Neuronal stem cell (in vitro differentiated cells): ENCODE data around the gene PTPRD.
"Not testable (repeated sequence)": the region's sequence is repeated elsewhere in the genome, so short reads cannot be mapped to it uniquely, and the experiment has no call there.

Experiments
- DNase-seq: peaks from one replicate; pipeline ENCODE4 v3.0.0-alpha.2; 2013; ENCODE audit warnings: low spot score
- H2AFZ ChIP-seq: one replicate; pipeline ENCODE4 v1.6.1; 2013; ENCODE audit warnings: mild to moderate bottlenecking, low read length, inconsistent platforms
- H2AK5ac ChIP-seq: 2 replicates; pipeline ENCODE4 v1.6.1; 2013; ENCODE audit warnings: low read depth, mild to moderate bottlenecking, inconsistent platforms, low read length, moderate library complexity, mixed read lengths
- H2BK120ac ChIP-seq: 2 replicates; pipeline ENCODE4 v1.6.1; 2013; ENCODE audit warnings: low read depth, mild to moderate bottlenecking, inconsistent platforms, low read length, moderate library complexity, mixed read lengths
- H2BK12ac ChIP-seq: one replicate; pipeline ENCODE4 v1.6.1; 2013; ENCODE audit warnings: low read length, inconsistent platforms
- H2BK15ac ChIP-seq: 2 replicates; pipeline ENCODE4 v1.6.1; 2013; ENCODE audit warnings: mild to moderate bottlenecking, low read length, inconsistent platforms, mixed read lengths
- H2BK5ac ChIP-seq: one replicate; pipeline ENCODE4 v1.6.1; 2013; ENCODE audit warnings: inconsistent platforms, mild to moderate bottlenecking, low read length, moderate library complexity
- H3K14ac ChIP-seq: one replicate; pipeline ENCODE4 v1.6.1; 2013; ENCODE audit warnings: low read length, inconsistent platforms
- H3K18ac ChIP-seq: 2 replicates; pipeline ENCODE4 v1.6.1; 2013; ENCODE audit warnings: low read length, inconsistent platforms
- H3K23ac ChIP-seq: 2 replicates; pipeline ENCODE4 v1.6.1; 2013; ENCODE audit warnings: low read depth, mild to moderate bottlenecking, mixed read lengths, low read length, inconsistent platforms; ENCODE audit not compliant: poor library complexity
- H3K27ac ChIP-seq: replicated peaks from 3 replicates; pipeline ENCODE4 v1.5.1; 2013; ENCODE audit warnings: low read length, inconsistent platforms
- H3K27me3 ChIP-seq, 3 experiments: 2 replicates each; pipeline ENCODE4 v1.6.1; 2013; ENCODE audit warnings: low read length in 3 of 3, mild to moderate bottlenecking in 2 of 3, inconsistent platforms in 1 of 3, low read depth in 1 of 3, mixed read lengths in 1 of 3, moderate library complexity in 1 of 3; ENCODE audit not compliant: control insufficient read depth in 3 of 3, insufficient read depth in 3 of 3
- H3K36me3 ChIP-seq, 2 donors: replicated peaks in 1 of 2; 2 replicates each; pipeline ENCODE4 v1.6.1; 2013; ENCODE audit warnings: low read length in 2 of 2; ENCODE audit not compliant: control insufficient read depth in 2 of 2, insufficient read depth in 2 of 2
- H3K4ac ChIP-seq: 2 replicates; pipeline ENCODE4 v1.6.1; 2013; ENCODE audit warnings: inconsistent platforms, mild to moderate bottlenecking, low read length, moderate library complexity
- H3K4me1 ChIP-seq, 2 donors: 1 replicate in 1 of 2; 2 replicates in 1 of 2; pipeline ENCODE4 v1.6.1; 2013; ENCODE audit warnings: low read length in 2 of 2, low read depth in 1 of 2; ENCODE audit not compliant: control insufficient read depth in 2 of 2, insufficient read depth in 1 of 2
- H3K4me2 ChIP-seq: one replicate; pipeline ENCODE4 v1.6.1; 2013; ENCODE audit warnings: mild to moderate bottlenecking, low read length, inconsistent platforms; ENCODE audit not compliant: insufficient read depth, poor library complexity, severe bottlenecking
- H3K4me3 ChIP-seq, 2 donors: 2 replicates each; pipeline ENCODE4 v1.5.1; 2013; ENCODE audit warnings: low read length in 2 of 2, mild to moderate bottlenecking in 2 of 2, inconsistent platforms in 1 of 2, moderate library complexity in 1 of 2
- H3K79me1 ChIP-seq: one replicate; pipeline ENCODE4 v1.6.1; 2013; ENCODE audit warnings: low read depth, mild to moderate bottlenecking, inconsistent platforms, low read length, moderate library complexity
- H3K9ac ChIP-seq: one replicate; pipeline ENCODE4 v1.6.1; 2013; ENCODE audit warnings: mild to moderate bottlenecking, low read depth, low read length, inconsistent platforms; ENCODE audit not compliant: poor library complexity
- H3K9me3 ChIP-seq, 2 donors: replicated peaks in 1 of 2; 2 replicates each; pipeline versions ENCODE3 to v1.6.1; 2013; ENCODE audit warnings: low read length in 2 of 2, mild to moderate bottlenecking in 2 of 2, inconsistent platforms in 1 of 2, low read depth in 1 of 2, mixed read lengths in 1 of 2, moderate library complexity in 1 of 2; ENCODE audit not compliant: control insufficient read depth in 2 of 2, insufficient read depth in 1 of 2
- H4K8ac ChIP-seq: one replicate; pipeline ENCODE4 v1.6.1; 2013; ENCODE audit warnings: low read depth, mild to moderate bottlenecking, inconsistent platforms, low read length, moderate library complexity
- H4K91ac ChIP-seq: one replicate; pipeline ENCODE4 v1.6.1; 2013; ENCODE audit warnings: low read length, low read depth, mild to moderate bottlenecking, inconsistent platforms; ENCODE audit not compliant: poor library complexity
- WGBS, 2 donors: extraction: QIAGEN DNeasy Blood & Tissue Kit; methylation state at CpG; one replicate each; pipeline ENCODE4 v1.1.7; 2013; ENCODE audit warnings: missing lambda C conversion rate in 2 of 2, mixed read lengths in 1 of 2; ENCODE audit not compliant: insufficient read length in 2 of 2, insufficient replicate concordance in 1 of 2; ENCODE audit errors: extremely low coverage in 2 of 2; 5-methylcytosine and 5-hydroxymethylcytosine counted together

The PTPRD gene

GRCh38 chr9:9426454-9426853 is 1186.3 kb downstream of the PTPRD start:
- not testable (repeated sequence) for H2AK5ac ChIP-seq, DNase-seq

DNA sequence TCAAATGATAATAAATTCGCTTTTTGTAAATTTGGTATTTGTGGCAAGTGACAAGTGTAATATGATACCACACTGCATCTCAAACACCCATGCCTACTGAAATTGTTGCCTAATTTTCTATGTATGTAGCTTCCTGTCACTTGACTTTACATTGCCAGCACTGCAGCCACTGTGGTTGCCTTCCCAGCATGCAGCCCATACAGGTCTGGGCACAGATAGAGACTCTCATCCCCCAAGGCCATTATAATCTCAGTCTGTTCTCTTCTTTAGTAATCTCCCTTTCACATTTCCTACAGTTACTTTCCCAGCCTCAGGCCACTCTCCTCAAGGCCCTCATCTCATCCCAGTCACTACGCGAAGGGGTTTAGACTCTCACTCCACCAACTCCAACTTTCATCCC is 1200.6 kb downstream of the PTPRD start:
- Histone ChIP-seq H3K79me1 (no peaks in the 10 kb centered on the region), H2AFZ (no peak overlapping the region), H2BK120ac (no peak overlapping the region), H3K18ac (no peak overlapping the region), H3K4me2 (no peak overlapping the region), H3K4me1 (no peaks in the 10 kb centered on the region), H3K14ac (no peak overlapping the region), H3K23ac (no peak overlapping the region), H3K4me3 (no peak overlapping the region), H3K9ac (no peak overlapping the region), H2AK5ac (no peak overlapping the region), H2BK15ac (no peak overlapping the region), H3K27ac (no peak overlapping the region), H3K9me3 (no peaks in the 10 kb centered on the region), H3K36me3 (no peaks in the 10 kb centered on the region), H3K4ac (no peak overlapping the region), H3K27me3 (no peaks in the 10 kb centered on the region), H2BK5ac (no peak overlapping the region), H4K91ac (no peak overlapping the region), H2BK12ac (no peak overlapping the region), H4K8ac (no peak overlapping the region)
- no peak for DNase-seq
- WGBS, 2 donors = no CpG with 5 or more reads among the region's 3 CpGs

More at GRCh38 chr9:9426454-9426853, 1186.3 kb downstream of the PTPRD start:
- H2BK120ac ChIP-seq, H3K27ac ChIP-seq, H3K4ac ChIP-seq, H3K14ac ChIP-seq, H3K9me3 ChIP-seq, H3K79me1 ChIP-seq, H3K36me3 ChIP-seq, H2BK15ac ChIP-seq, H3K27me3 ChIP-seq, H3K4me3 ChIP-seq, H2BK12ac ChIP-seq, H3K4me2 ChIP-seq, H2BK5ac ChIP-seq, H4K91ac ChIP-seq, H3K18ac ChIP-seq, H3K4me1 ChIP-seq, H4K8ac ChIP-seq, H2AFZ ChIP-seq, H3K9ac ChIP-seq, H3K23ac ChIP-seq: not testable (repeated sequence)
- no CpG with 5 or more reads among the region's 10 CpGs for WGBS, 2 donors

- H3K18ac ChIP-seq = no peak overlapping the region
- no peak overlapping the region for H2BK12ac ChIP-seq
- no peak overlapping the region for H2AK5ac ChIP-seq
- no peaks in the 10 kb centered on the region for H3K36me3 ChIP-seq
- no peak overlapping the region for H2BK120ac ChIP-seq
- H3K4me3 ChIP-seq = no peak overlapping the region
- H2BK15ac ChIP-seq = no peak overlapping the region
- H3K23ac ChIP-seq = no peak overlapping the region
- no peak overlapping the region for H2AFZ ChIP-seq
- H3K4me2 ChIP-seq = no peak overlapping the region
- no peak overlapping the region for H3K9ac ChIP-seq
- no peaks in the 10 kb centered on the region for H3K9me3 ChIP-seq
- no peak overlapping the region for H3K4ac ChIP-seq
- H3K14ac ChIP-seq = no peak overlapping the region
- no peak overlapping the region for H4K8ac ChIP-seq
- H3K79me1 ChIP-seq = no peaks in the 10 kb centered on the region
- no peak overlapping the region for H4K91ac ChIP-seq
- H2BK5ac ChIP-seq = no peak overlapping the region
- no peaks in the 10 kb centered on the region for H3K4me1 ChIP-seq
- no CpG with 5 or more reads among the region's 4 CpGs for WGBS, 2 donors
- H3K27ac ChIP-seq = no peak overlapping the region
- DNase-seq = no peak
- no peaks in the 10 kb centered on the region for H3K27me3 ChIP-seq
Observed at GRCh38 chr9:9410736-9411135, 1202.1 kb downstream of the PTPRD start.

- H2BK12ac ChIP-seq = no peak overlapping the region
- no peak overlapping the region for H2BK120ac ChIP-seq
- H3K4me1 ChIP-seq = no peaks in the 10 kb centered on the region
- no peak overlapping the region for H3K4me3 ChIP-seq
- no peak overlapping the region for H2BK15ac ChIP-seq
- no peak overlapping the region for H2AFZ ChIP-seq
- no peak overlapping the region for H3K4me2 ChIP-seq
- no peak overlapping the region for H3K23ac ChIP-seq
- no peak overlapping the region for H3K18ac ChIP-seq
- WGBS, 2 donors = no CpG with 5 or more reads among the region's 2 CpGs
- no peaks in the 10 kb centered on the region for H3K9me3 ChIP-seq
- no peak overlapping the region for H4K8ac ChIP-seq
- no peaks in the 10 kb centered on the region for H3K79me1 ChIP-seq
- H3K36me3 ChIP-seq = no peaks in the 10 kb centered on the region
- no peak overlapping the region for H3K14ac ChIP-seq
- no peak overlapping the region for H2BK5ac ChIP-seq
- no peak overlapping the region for H4K91ac ChIP-seq
- no peak overlapping the region for H2AK5ac ChIP-seq
- H3K27me3 ChIP-seq = no peaks in the 10 kb centered on the region
- H3K27ac ChIP-seq = no peak overlapping the region
- no peak overlapping the region for H3K4ac ChIP-seq
- H3K9ac ChIP-seq = no peak overlapping the region
- no peak for DNase-seq
Observed at GRCh38 chr9:9399982-9400381, 1212.8 kb downstream of the PTPRD start.
